HepG2 (cell line): ENCODE data around the gene SMIM10L2A. TPM values are rescaled to one million over a fixed set of nuclear protein-coding genes. Genes with fewer than 3 reads are reported as not detected.

Source experiments
- ATAC-seq: fragments of 200-7000 bp; cut with Tn5 transposase; 3 replicates; pipeline ENCODE4 v1.9.1; 2020; ENCODE audit warnings: mild to moderate bottlenecking, moderate library complexity
- BruUV-seq: library from RNA; stranded (reverse); fragments of 400-500 nt; replicated peaks from 2 replicates; lab custom pipeline; 2021; lab: Mats Ljungman, UMichigan
- CTCF ChIA-PET: fragments of 300-600 bp; formaldehyde crosslinking; extraction: SDS; loops from one replicate; lab custom pipeline; 2021; ENCODE audit warnings: low total read pairs, inconsistent platforms, low intra/inter-chr PET ratio; lab: Yijun Ruan, JAX
- POLR2A ChIA-PET: fragments of 350-600 bp; sonication (Branson Sonifier 250); formaldehyde crosslinking; loops from one replicate; lab custom pipeline; 2020; ENCODE audit warnings: antibody characterized with exemption, inconsistent platforms; lab: Yijun Ruan, JAX
- DNase-seq: peaks from one replicate; pipeline ENCODE4 v3.0.0-alpha.2; 2015; ENCODE audit warnings: low spot score
- FAIRE-seq: peaks from 3 replicates; lab custom pipeline; 2011; peaks lifted over from hg19 to GRCh38; lab: Jason Lieb, UNC
- H2AFZ ChIP-seq: one replicate; pipeline ENCODE4 v1.6.1; 2011; ENCODE audit warnings: low read length, inconsistent platforms
- H3K27ac ChIP-seq: fragments of 300-600 bp; 3 replicates; pipeline ENCODE4 v1.8.0; 2011; ENCODE audit warnings: mixed run types, mild to moderate bottlenecking, mixed read lengths, low read length, inconsistent platforms; ENCODE audit not compliant: insufficient read depth; ENCODE audit errors: extremely low read length
- H3K27me3 ChIP-seq, 2 experiments: fragments of 200-600 bp in 1 of 2; 2 replicates in 1 of 2; 3 replicates in 1 of 2; pipeline versions ENCODE4 v1.6.0 to v1.8.0; 2011; ENCODE audit warnings: low read length in 2 of 2, mild to moderate bottlenecking in 2 of 2, moderate library complexity in 2 of 2, inconsistent platforms in 1 of 2; ENCODE audit not compliant: insufficient read depth in 2 of 2, control insufficient read depth in 1 of 2
- H3K36me3 ChIP-seq, 2 experiments: fragments of 200-600 bp in 1 of 2; replicated peaks in 1 of 2; 2 replicates in 1 of 2; 3 replicates in 1 of 2; pipeline versions ENCODE4 v1.5.1 to v1.8.0; 2011; ENCODE audit warnings: low read length in 2 of 2, inconsistent platforms in 1 of 2; ENCODE audit not compliant: insufficient read depth in 2 of 2, control insufficient read depth in 1 of 2
- H3K4me1 ChIP-seq: 2 replicates; pipeline ENCODE4 v1.5.1; 2012; ENCODE audit warnings: low read length, inconsistent platforms; ENCODE audit not compliant: insufficient read depth
- H3K4me2 ChIP-seq: 2 replicates; pipeline ENCODE4 v1.6.0; 2011; ENCODE audit warnings: low read depth, low read length, inconsistent platforms
- H3K4me3 ChIP-seq, 3 experiments: fragments of 200-600 bp in 1 of 3; sonication (generic), shearing (Covaris generic) in 1 of 3; replicated peaks in 1 of 3; 2 replicates each; pipeline ENCODE4 v1.5.1; 2011 to 2016; ENCODE audit warnings: low read length in 3 of 3, inconsistent platforms in 2 of 3, low read depth in 2 of 3, mild to moderate bottlenecking in 2 of 3, control low read depth in 1 of 3, mixed read lengths in 1 of 3; ENCODE audit not compliant: insufficient read depth in 1 of 3
- H3K79me2 ChIP-seq: one replicate; pipeline ENCODE4 v1.6.1; 2011; ENCODE audit warnings: low read length, inconsistent platforms; ENCODE audit not compliant: insufficient read depth
- H3K9ac ChIP-seq: 2 replicates; pipeline ENCODE4 v1.6.0; 2011; ENCODE audit warnings: mild to moderate bottlenecking, low read depth, low read length, inconsistent platforms; ENCODE audit not compliant: insufficient read depth
- H3K9me3 ChIP-seq: 2 replicates; pipeline ENCODE4 v1.5.1; 2012; ENCODE audit warnings: mild to moderate bottlenecking, low read length
- H4K20me1 ChIP-seq: 2 replicates; pipeline ENCODE4 v1.6.0; 2011; ENCODE audit warnings: inconsistent platforms, mild to moderate bottlenecking, low read length, moderate library complexity; ENCODE audit not compliant: insufficient read depth
- ATRX ChIP-seq: sonication (generic); formaldehyde crosslinking; IDR thresholded peaks from 2 replicates; pipeline ENCODE4 v1.4.0; 2020; ENCODE audit warnings: missing genetic modification reagents, borderline replicate concordance
- HNF1B ChIP-seq: sonication (generic); formaldehyde crosslinking; IDR thresholded peaks from 2 replicates; pipeline ENCODE4 v1.5.1; 2020; ENCODE audit warnings: mild to moderate bottlenecking, moderate library complexity, missing genetic modification reagents
- HOXA7 ChIP-seq: sonication (generic); formaldehyde crosslinking; IDR thresholded peaks from 2 replicates; pipeline ENCODE4 v1.8.1; 2022; ENCODE audit warnings: mild to moderate bottlenecking, missing genetic modification reagents, moderate library complexity
- KDM2A ChIP-seq: sonication (generic); formaldehyde crosslinking; IDR thresholded peaks from 2 replicates; pipeline ENCODE4 v1.4.0; 2020; ENCODE audit warnings: low read depth, missing genetic modification reagents, borderline replicate concordance
- TARDBP ChIP-seq: sonication (generic); formaldehyde crosslinking; IDR thresholded peaks from 2 replicates; pipeline ENCODE4 v1.8.0; 2022; ENCODE audit warnings: mild to moderate bottlenecking, missing genetic modification reagents
- TEAD3 ChIP-seq: optimal IDR thresholded peaks from 2 replicates; pipeline ENCODE3; 2016; ENCODE audit warnings: borderline replicate concordance
- UBTF ChIP-seq: sonication (generic); formaldehyde crosslinking; IDR thresholded peaks from 2 replicates; pipeline ENCODE4 v1.4.0; 2020; ENCODE audit warnings: mild to moderate bottlenecking, missing genetic modification reagents
- ZBTB43 ChIP-seq: sonication (generic); formaldehyde crosslinking; conservative IDR thresholded peaks from 2 replicates; pipeline ENCODE4 v1.4.0; 2020; ENCODE audit warnings: missing genetic modification reagents
- ZFP82 ChIP-seq: sonication (generic); formaldehyde crosslinking; IDR thresholded peaks from 2 replicates; pipeline ENCODE4 v1.5.1; 2020; ENCODE audit warnings: mild to moderate bottlenecking, missing genetic modification reagents, borderline replicate concordance
- ZNF33B ChIP-seq: sonication (generic); formaldehyde crosslinking; IDR thresholded peaks from 2 replicates; pipeline ENCODE4 v1.5.1; 2020; ENCODE audit warnings: mild to moderate bottlenecking, missing genetic modification reagents
- ZNF607 ChIP-seq: sonication (generic); formaldehyde crosslinking; IDR thresholded peaks from 2 replicates; pipeline ENCODE4 v1.5.1; 2020; ENCODE audit warnings: missing genetic modification reagents, mild to moderate bottlenecking, borderline replicate concordance
- ZNF687 ChIP-seq: sonication (generic); formaldehyde crosslinking; IDR thresholded peaks from 2 replicates; pipeline ENCODE4 v1.5.1; 2020; ENCODE audit warnings: mild to moderate bottlenecking, missing genetic modification reagents, moderate library complexity
- ZNF776 ChIP-seq: sonication (generic); formaldehyde crosslinking; IDR thresholded peaks from 2 replicates; pipeline ENCODE4 v1.4.0; 2020; ENCODE audit warnings: mild to moderate bottlenecking, missing genetic modification reagents
- WGBS: methylation state at CpG from one replicate; pipeline ENCODE4 v1.1.6; 2017; ENCODE audit warnings: low lambda C conversion rate; 5-methylcytosine and 5-hydroxymethylcytosine counted together
- in situ Hi-C: cut with HindIII; loops from 2 replicates; pipeline ENCODE4 v1.10.0; 2017; ENCODE audit warnings: low pct_unique_long_range_greater_than_20kb; ENCODE audit not compliant: extremely low pct_ligation_motif_present
- intact Hi-C: fragments of 100-400 bp; cut with micrococcal nuclease; formaldehyde crosslinking; loops from one replicate; pipeline ENCODE4 v1.10.0; 2022; ENCODE audit not compliant: unreplicated experiment
- polyA plus RNA-seq, 8 experiments: library from polyadenylated mRNA; depleted of rRNA in 3 of 8; stranded (reverse) in 7 of 8; unstranded in 1 of 8; fragments of >200 nt; fragmentation: Illumina TruSeq in 4 of 8; extraction: Trizol in 4 of 8; gene quantifications; 2 replicates each; pipeline versions ENCODE4 v1.2.1 to v1.2.3, GENCODE V29; 2011 to 2016; ENCODE audit warnings: low read depth in 4 of 8, missing spikeins in 1 of 8, mixed read lengths in 1 of 8; ENCODE audit not compliant: insufficient read depth in 1 of 8
- total RNA-seq, 5 experiments: library from RNA; depleted of rRNA; stranded (reverse); fragments of >200 nt; fragmentation: Illumina TruSeq; extraction: Trizol; gene quantifications; 2 replicates each; pipeline ENCODE4 v1.2.3, GENCODE V29; 2016; ENCODE audit warnings: low read depth in 1 of 5

The SMIM10L2A gene
- total and polyA plus RNA-seq, 2 of the 13 experiments (the other 11 are each of a cell fraction or from before 2014, with no cell fraction given) = not detected

GRCh38 chrX:135438734-135439043 lies 16.9 kb downstream of the SMIM10L2A start:
- 0% methylated on average over 2 of the region's 7 CpGs for WGBS
- Histone ChIP-seq H2AFZ (no peak overlapping the region), H3K4me1 (no peaks in the 10 kb centered on the region), H3K9ac (no peak overlapping the region), H3K27me3 (no peaks in the 10 kb centered on the region), H3K4me2 (no peak overlapping the region), H4K20me1 (no peaks in the 10 kb centered on the region), H3K4me3 (no peak overlapping the region), H3K36me3 (no peaks in the 10 kb centered on the region), H3K9me3 (no peaks in the 10 kb centered on the region), H3K79me2 (no peaks in the 10 kb centered on the region), H3K27ac (no peak overlapping the region)
- ChIA-PET POLR2A (no interaction called here), CTCF (no interaction called here)
- no peak for FAIRE-seq
- BruUV-seq = no TSS peak
- in situ Hi-C loops = no loop called here
- intact Hi-C loops = no loop called here
- TF ChIP-seq HNF1B = no peak
- TF ChIP-seq ZFP82 (CRISPR knock-in tag) = no peak
- no peak for TF ChIP-seq UBTF
- TF ChIP-seq HOXA7 (CRISPR knock-in tag) = no peak
- TF ChIP-seq ZBTB43 (CRISPR knock-in tag) = no peak
- no peak for TF ChIP-seq ZNF776 (CRISPR knock-in tag)
- TF ChIP-seq ATRX (CRISPR knock-in tag) = no peak
- no peak for TF ChIP-seq KDM2A (CRISPR knock-in tag)
- no peak for TF ChIP-seq TEAD3 (CRISPR knock-in tag)
- no peak for TF ChIP-seq TARDBP (CRISPR knock-in tag)
- no peak for TF ChIP-seq ZNF687
- no peak for TF ChIP-seq ZNF33B (CRISPR knock-in tag)
- no peak for TF ChIP-seq ZNF607 (CRISPR knock-in tag)
- TF ChIP-seq, all 625 proteins: peak for 0
- DNase-seq (no peak), ATAC-seq (no peak)
